GM19372 (cell line): ENCODE measurements around the gene CHPF.

Source experiments
- ATAC-seq: cut with Tn5 transposase; IDR thresholded peaks from one replicate; pipeline ENCODE4 v1.9.1; 2021; ENCODE audit warnings: mild to moderate bottlenecking, low read depth, moderate library complexity; ENCODE audit not compliant: unreplicated experiment

CHPF gene

DNA sequence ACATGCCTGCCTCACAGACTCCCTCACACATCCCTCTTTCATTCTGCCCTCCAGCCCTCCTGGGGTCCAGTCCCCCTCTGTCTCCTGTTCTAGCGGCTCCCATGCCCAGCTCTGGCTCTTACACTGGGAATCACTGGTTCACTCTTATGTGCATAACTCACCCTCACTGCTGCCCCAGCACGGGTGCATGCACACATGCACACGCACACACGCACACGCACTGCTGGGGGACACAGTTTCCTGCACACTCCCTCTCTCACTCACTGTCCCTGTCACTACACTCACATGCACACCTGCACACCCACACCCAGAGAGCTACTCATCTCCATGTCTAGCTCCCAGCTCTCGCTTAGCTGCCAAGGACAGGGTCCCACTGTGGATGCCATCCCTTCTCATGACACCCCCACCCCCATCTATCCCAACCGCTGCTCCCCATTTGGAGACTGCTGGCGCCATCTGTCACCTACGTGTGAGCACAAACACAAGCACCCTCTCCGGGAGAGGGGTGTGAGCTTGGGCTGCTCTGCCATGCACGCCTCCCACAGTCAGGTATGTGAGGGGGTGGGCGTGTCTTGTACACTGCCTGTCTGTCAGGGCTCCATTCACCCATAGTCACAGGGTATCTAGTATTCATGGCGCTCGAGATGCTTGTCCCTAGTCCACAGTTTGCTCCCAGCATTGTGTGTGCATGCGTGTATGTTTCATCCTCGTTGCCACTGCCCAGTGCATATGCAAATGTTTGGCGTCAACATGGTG, 27.6 kb downstream of the CHPF start:
- ATAC-seq = no peak

- no peak for ATAC-seq
Measured at GRCh38 chr2:219514836-219515235, 28.8 kb downstream of the CHPF start.

GRCh38 chr2:219514196-219514761, 29.3 kb downstream of the CHPF start, which contains the start of gene ASIC4:
ASIC4 (plus strand) TSS chr2:219514482; CDS start chr2:219514725, 243 bp downstream.
- no peak for ATAC-seq

- ATAC-seq = no peak
Measured at GRCh38 chr2:219513787-219514186, 29.8 kb downstream of the CHPF start.

GRCh38 chr2:219512524-219513216, 30.9 kb downstream of the CHPF start:
- no peak for ATAC-seq

GRCh38 chr2:219511547-219512325, 31.9 kb downstream of the CHPF start:
- ATAC-seq = no peak

- ATAC-seq = no peak
Measured at GRCh38 chr2:219510512-219511135, 33.0 kb downstream of the CHPF start.

- peak; percentile 56 for ATAC-seq
Measured at GRCh38 chr2:219509780-219510511, 33.7 kb downstream of the CHPF start.

GRCh38 chr2:219508971-219509779, 34.4 kb downstream of the CHPF start:
- peak; percentile 12 for ATAC-seq

GRCh38 chr2:219508444-219508734, 35.2 kb downstream of the CHPF start:
- no peak for ATAC-seq

GRCh38 chr2:219507581-219508443, 35.8 kb downstream of the CHPF start:
- no peak for ATAC-seq

GRCh38 chr2:219506802-219507526, 36.6 kb downstream of the CHPF start:
- ATAC-seq = no peak

GRCh38 chr2:219506153-219506801, 37.3 kb downstream of the CHPF start:
- ATAC-seq = no peak

GRCh38 chr2:219505585-219505984, 38.0 kb downstream of the CHPF start:
- ATAC-seq = no peak

DNA sequence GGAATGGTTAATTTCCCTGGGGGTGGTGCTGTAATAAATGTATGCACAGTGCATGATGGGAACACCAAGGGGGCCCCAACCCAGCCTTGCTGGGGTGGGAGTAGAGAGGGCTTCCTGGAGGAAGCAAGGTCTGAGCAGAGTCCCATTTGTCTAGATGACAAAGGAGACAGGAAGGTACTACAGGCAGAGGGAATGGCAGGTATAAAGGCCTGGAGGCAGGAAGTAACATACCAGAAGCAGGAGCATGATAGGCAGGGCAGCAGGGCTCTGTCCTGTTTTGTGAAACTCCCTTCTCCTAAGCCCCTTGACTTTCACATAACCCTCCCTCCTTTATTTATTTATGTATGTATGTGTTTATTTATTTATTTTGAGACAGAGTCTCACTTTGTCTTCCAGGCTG, 41.0 kb downstream of the CHPF start:
- ATAC-seq = no peak

GRCh38 chr2:219501849-219502248, 41.8 kb downstream of the CHPF start:
- ATAC-seq = no peak

DNA sequence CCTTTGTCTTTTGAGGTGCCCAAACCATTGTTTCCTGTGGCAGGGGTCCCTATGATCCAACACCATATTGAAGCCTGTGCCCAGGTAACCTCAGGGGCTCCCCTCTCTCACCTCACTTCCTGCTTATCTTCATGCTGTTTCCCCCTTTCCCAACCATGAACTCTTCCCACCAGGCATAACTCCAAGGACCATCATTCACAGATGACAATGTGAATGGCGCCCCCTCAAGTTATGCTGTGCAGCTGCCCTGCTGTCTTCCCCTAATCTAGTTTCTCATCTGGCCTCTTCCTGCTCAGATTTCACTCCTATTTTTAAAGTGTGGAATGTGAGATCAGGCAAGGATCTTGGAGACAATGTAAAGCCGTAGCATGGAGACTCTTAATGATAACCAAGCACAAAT, 43.5 kb downstream of the CHPF start:
- ATAC-seq = no peak
